HepG2 (cell line): ENCODE measurements around the gene MC1R. TPM values are rescaled to one million over a fixed set of nuclear protein-coding genes. Genes with fewer than 3 reads are reported as not detected.
A peak's percentile ranks its signal among the peaks of the same experiment; 100 is the strongest.

Experiments used
- ARNT ChIP-seq: fragments of 450-650 bp; IDR thresholded peaks from 2 replicates; pipeline ENCODE4 v1.6.1; 2017
- IKZF4 ChIP-seq: sonication (generic); formaldehyde crosslinking; IDR thresholded peaks from 2 replicates; pipeline ENCODE4 v1.5.1; 2020; ENCODE audit warnings: borderline replicate concordance, mild to moderate bottlenecking, low read depth, missing genetic modification reagents; ENCODE audit errors: not compliant biosample characterization
- NFE2L1 ChIP-seq: sonication (generic); formaldehyde crosslinking; IDR thresholded peaks from 2 replicates; pipeline ENCODE4 v1.4.0; 2020; ENCODE audit warnings: missing genetic modification reagents, mild to moderate bottlenecking, borderline replicate concordance
- NFYB ChIP-seq: sonication (generic); formaldehyde crosslinking; IDR thresholded peaks from 2 replicates; pipeline ENCODE4 v1.4.0; 2020; ENCODE audit warnings: missing genetic modification reagents
- POLR2AphosphoS2 ChIP-seq: IDR thresholded peaks from 2 replicates; pipeline ENCODE4 v1.6.1; 2011; ENCODE audit warnings: low read depth, low read length, improper control_type of control experiment
- RXRA ChIP-seq: sonication (generic); formaldehyde crosslinking; IDR thresholded peaks from 2 replicates; pipeline ENCODE4 v1.5.1; 2020; ENCODE audit warnings: missing genetic modification reagents
- SMAD3 ChIP-seq: sonication (generic); formaldehyde crosslinking; IDR thresholded peaks from 2 replicates; pipeline ENCODE4 v1.4.0; 2020; ENCODE audit warnings: missing genetic modification reagents
- SOX5 ChIP-seq: IDR thresholded peaks from 2 replicates; pipeline ENCODE4 v1.6.1; 2016; ENCODE audit warnings: borderline replicate concordance
- SRSF4 ChIP-seq: fragments of 200-400 bp; formaldehyde crosslinking; IDR thresholded peaks from one replicate; pipeline ENCODE4 v1.6.1; 2018; ENCODE audit warnings: mild to moderate bottlenecking, low read depth, low read length, moderate library complexity; ENCODE audit not compliant: poor library complexity, severe bottlenecking
- TCF12 ChIP-seq, 2 experiments: fragments of 450-650 bp in 1 of 2; sonication (generic) in 1 of 2; formaldehyde crosslinking in 1 of 2; IDR thresholded peaks; 2 replicates each; pipeline versions ENCODE4 v1.6.1 to v1.8.0; 2017 to 2022; ENCODE audit warnings: antibody characterized with exemption in 1 of 2, mild to moderate bottlenecking in 1 of 2, missing genetic modification reagents in 1 of 2, moderate library complexity in 1 of 2
- ZBTB38 ChIP-seq: sonication (generic); formaldehyde crosslinking; IDR thresholded peaks from 2 replicates; pipeline ENCODE4 v1.5.1; 2020; ENCODE audit warnings: mild to moderate bottlenecking, missing genetic modification reagents
- ZFP91 ChIP-seq: sonication (generic); formaldehyde crosslinking; IDR thresholded peaks from 2 replicates; pipeline ENCODE4 v1.9.0; 2022; ENCODE audit warnings: missing genetic modification reagents, mild to moderate bottlenecking, borderline replicate concordance
- ZHX2 ChIP-seq, 2 experiments: sonication (generic) in 1 of 2; formaldehyde crosslinking in 1 of 2; IDR thresholded peaks; 2 replicates each; pipeline versions ENCODE4 v1.6.1 to v1.9.0; 2014 to 2022; ENCODE audit warnings: antibody characterized with exemption in 1 of 2, borderline replicate concordance in 1 of 2, inconsistent platforms in 1 of 2, low read depth in 1 of 2, missing genetic modification reagents in 1 of 2
- ZNF17 ChIP-seq: sonication (generic); formaldehyde crosslinking; IDR thresholded peaks from 2 replicates; pipeline ENCODE4 v1.5.0; 2020; ENCODE audit warnings: mild to moderate bottlenecking, missing genetic modification reagents
- ZNF33B ChIP-seq: sonication (generic); formaldehyde crosslinking; IDR thresholded peaks from 2 replicates; pipeline ENCODE4 v1.5.1; 2020; ENCODE audit warnings: mild to moderate bottlenecking, missing genetic modification reagents
- ZNF350 ChIP-seq: sonication (generic); formaldehyde crosslinking; IDR thresholded peaks from 2 replicates; pipeline ENCODE4 v1.4.0; 2020; ENCODE audit warnings: mild to moderate bottlenecking, low read depth, missing genetic modification reagents, borderline replicate concordance
- ZNF501 ChIP-seq: sonication (generic); formaldehyde crosslinking; IDR thresholded peaks from 2 replicates; pipeline ENCODE4 v1.5.1; 2020; ENCODE audit warnings: mild to moderate bottlenecking, moderate library complexity, missing genetic modification reagents
- ZNF558 ChIP-seq: sonication (generic); formaldehyde crosslinking; IDR thresholded peaks from 2 replicates; pipeline ENCODE4 v1.9.0; 2022; ENCODE audit warnings: mild to moderate bottlenecking, missing genetic modification reagents, borderline replicate concordance
- ZNF572 ChIP-seq: sonication (generic); formaldehyde crosslinking; IDR thresholded peaks from 2 replicates; pipeline ENCODE4 v1.5.1; 2020; ENCODE audit warnings: mild to moderate bottlenecking, missing genetic modification reagents
- ZNF629 ChIP-seq: sonication (generic); formaldehyde crosslinking; conservative IDR thresholded peaks from 2 replicates; pipeline ENCODE4 v1.5.0; 2020; ENCODE audit warnings: missing genetic modification reagents
- ZNF788 ChIP-seq: sonication (generic); formaldehyde crosslinking; IDR thresholded peaks from 2 replicates; pipeline ENCODE4 v1.5.0; 2020; ENCODE audit warnings: mild to moderate bottlenecking, missing genetic modification reagents, borderline replicate concordance
- ZNF883 ChIP-seq: sonication (generic); formaldehyde crosslinking; IDR thresholded peaks from 2 replicates; pipeline ENCODE4 v1.5.1; 2020; ENCODE audit warnings: mild to moderate bottlenecking, missing genetic modification reagents; ENCODE audit errors: not compliant biosample characterization
- polyA plus RNA-seq, 8 experiments: library from polyadenylated mRNA; depleted of rRNA in 3 of 8; stranded (reverse) in 7 of 8; unstranded in 1 of 8; fragments of >200 nt; fragmentation: Illumina TruSeq in 4 of 8; extraction: Trizol in 4 of 8; gene quantifications; 2 replicates each; pipeline versions ENCODE4 v1.2.1 to v1.2.3, GENCODE V29; 2011 to 2016; ENCODE audit warnings: low read depth in 4 of 8, missing spikeins in 1 of 8, mixed read lengths in 1 of 8; ENCODE audit not compliant: insufficient read depth in 1 of 8
- total RNA-seq, 5 experiments: library from RNA; depleted of rRNA; stranded (reverse); fragments of >200 nt; fragmentation: Illumina TruSeq; extraction: Trizol; gene quantifications; 2 replicates each; pipeline ENCODE4 v1.2.3, GENCODE V29; 2016; ENCODE audit warnings: low read depth in 1 of 5

Gene MC1R
- total and polyA plus RNA-seq, 2 of the 13 experiments (the other 11 are each of a cell fraction or from before 2014, with no cell fraction given), result 9.1 to 14.8 TPM

DNA sequence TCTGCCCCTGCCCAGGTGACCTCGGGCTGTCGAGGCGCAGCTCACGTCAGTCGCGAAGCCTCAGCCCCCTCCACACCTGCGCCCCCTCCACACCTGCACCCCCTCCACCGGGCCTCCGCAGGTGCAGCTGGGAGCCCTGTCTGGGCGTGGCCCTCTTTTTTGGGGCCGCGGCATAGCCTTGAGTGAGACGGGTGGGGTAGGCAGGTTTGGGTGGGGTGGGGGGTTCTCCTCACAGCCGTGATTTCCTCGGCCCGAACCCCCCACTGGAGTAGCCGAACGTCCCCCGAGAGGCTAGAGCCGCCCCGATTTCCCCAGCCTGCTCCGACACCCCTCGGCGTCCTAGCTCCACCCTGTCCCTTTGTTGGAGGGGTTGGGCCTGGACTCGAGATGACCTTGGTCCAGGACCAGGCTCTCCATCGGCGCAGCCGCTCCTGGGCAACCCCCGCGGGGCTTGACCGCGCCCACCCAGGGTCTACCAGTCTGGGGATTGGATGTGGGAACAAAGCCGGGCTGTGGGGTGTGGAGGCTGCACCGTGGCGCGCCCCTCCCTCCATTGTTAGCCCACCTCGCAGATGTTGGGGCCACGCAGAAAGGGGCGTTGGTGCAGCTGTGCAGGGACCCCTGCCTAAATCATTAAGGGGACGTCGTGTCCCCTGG is 5.1 kb downstream of the MC1R start (continued):
- 0 out of 2 replicates have a peak, but pooled peaks have one; percentile 6 for TF ChIP-seq ZNF629 (CRISPR knock-in tag)
- TF ChIP-seq SRSF4, result no peak
- TF ChIP-seq POLR2AphosphoS2, result no peak
- peak; percentile 39; the same call in 1 of the 2 replicates for TF ChIP-seq ZFP91 (CRISPR knock-in tag)
- peak; percentile 20; the same call in 1 of the 2 replicates for TF ChIP-seq ZNF788 (CRISPR knock-in tag)
- 0 out of 2 replicates have a peak, but pooled peaks have one; percentile 2 for TF ChIP-seq ZNF558 (CRISPR knock-in tag)
- TF ChIP-seq ARNT, result no peak
- TF ChIP-seq RXRA, result peak; percentile 24; the same call in 1 of the 2 replicates
- TF ChIP-seq ZNF572 (CRISPR knock-in tag), result 0 out of 2 replicates have a peak, but pooled peaks have one; percentile 80
- TF ChIP-seq ZHX2 (IDR thresholded peaks at IDR 0.05; ENCODE audit: low read depth), result no peak
- TF ChIP-seq ZHX2 (CRISPR knock-in tag; IDR thresholded peaks at IDR 0.05; ENCODE audit: borderline replicate concordance), result no peak
- TF ChIP-seq NFE2L1 (CRISPR knock-in tag), result 0 out of 2 replicates have a peak, but pooled peaks have one; percentile 33
- TF ChIP-seq TCF12 (IDR thresholded peaks at IDR 0.05), result no peak
- TF ChIP-seq TCF12 (CRISPR knock-in tag; IDR thresholded peaks at IDR 0.05), result peak; percentile 15; the same call in 1 of the 2 replicates
- no peak for TF ChIP-seq ZNF883 (CRISPR knock-in tag)
- peak; percentile 60; the same call in 1 of the 2 replicates for TF ChIP-seq ZNF350
- 0 out of 2 replicates have a peak, but pooled peaks have one; percentile 53 for TF ChIP-seq ZNF33B (CRISPR knock-in tag)
- TF ChIP-seq ZBTB38 (CRISPR knock-in tag), result no peak
- peak; percentile 20 for TF ChIP-seq IKZF4 (CRISPR knock-in tag)
- no peak for TF ChIP-seq SMAD3 (CRISPR knock-in tag)
- TF ChIP-seq SOX5 (CRISPR knock-in tag), result no peak
- no peak for TF ChIP-seq ZNF17
- TF ChIP-seq ZNF501 (CRISPR knock-in tag), result peak; percentile 59; the same call in 1 of the 2 replicates
- TF ChIP-seq NFYB, result no peak
